IPS-18a (cell line): Measurements from ENCODE around the gene ZNF892.
"Not testable (repeated sequence)": the region's sequence is repeated elsewhere in the genome, so short reads cannot be mapped to it uniquely, and the experiment has no call there.

Experiments
- H3K27ac ChIP-seq: one replicate; pipeline ENCODE4 v1.5.1; 2013; ENCODE audit warnings: low read length
- H3K27me3 ChIP-seq: one replicate; pipeline ENCODE4 v1.6.1; 2013; ENCODE audit warnings: mild to moderate bottlenecking, low read length; ENCODE audit not compliant: control insufficient read depth, insufficient read depth
- H3K36me3 ChIP-seq: one replicate; pipeline ENCODE4 v1.6.1; 2013; ENCODE audit warnings: low read depth, low read length; ENCODE audit not compliant: control insufficient read depth
- H3K4me1 ChIP-seq: one replicate; pipeline ENCODE4 v1.6.1; 2013; ENCODE audit warnings: low read depth, low read length; ENCODE audit not compliant: control insufficient read depth
- H3K4me3 ChIP-seq: one replicate; pipeline ENCODE4 v1.5.1; 2013; ENCODE audit warnings: low read length
- H3K9ac ChIP-seq: one replicate; pipeline ENCODE4 v1.6.1; 2013; ENCODE audit warnings: mild to moderate bottlenecking, low read length, moderate library complexity
- H3K9me3 ChIP-seq: one replicate; pipeline ENCODE4 v1.6.1; 2013; ENCODE audit warnings: low read depth, low read length; ENCODE audit not compliant: control insufficient read depth

The ZNF892 gene

GRCh38 chr2:95232232-95232631 is 24.9 kb downstream of the ZNF892 start:
- Histone ChIP-seq H3K4me3 (no peak overlapping the region), H3K36me3 (no peaks in the 10 kb centered on the region), H3K4me1 (no peaks in the 10 kb centered on the region), H3K9ac (no peak overlapping the region), H3K27me3 (no peaks in the 10 kb centered on the region), H3K9me3 (no peaks in the 10 kb centered on the region), H3K27ac (no peak overlapping the region)

DNA sequence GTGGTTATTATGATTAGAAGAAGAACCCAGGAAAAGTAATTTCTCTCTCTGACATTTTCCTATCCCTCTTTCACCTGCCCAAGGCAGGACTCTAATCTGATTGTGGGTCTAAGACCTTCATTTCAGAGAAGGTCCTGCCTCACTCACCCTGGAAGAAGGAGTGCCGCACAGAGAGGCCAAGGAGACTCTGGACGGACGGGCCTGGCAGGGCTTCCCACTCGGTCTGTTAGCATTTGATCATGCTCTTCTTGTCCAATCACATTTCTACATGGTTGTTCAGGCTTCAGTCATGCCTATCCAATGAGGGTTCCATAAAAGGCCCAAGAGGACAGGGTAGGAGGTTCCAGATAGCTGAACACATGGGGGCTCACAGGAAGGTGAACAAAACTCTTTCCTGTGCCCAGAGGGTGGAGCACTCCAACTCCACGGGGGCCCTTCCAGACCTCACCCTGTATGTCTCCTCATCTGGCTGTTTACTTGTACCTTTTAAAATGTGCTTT is 27.0 kb downstream of the ZNF892 start:
- Histone ChIP-seq H3K9ac (no peak overlapping the region), H3K9me3 (no peaks in the 10 kb centered on the region), H3K27ac (no peak overlapping the region), H3K27me3 (no peaks in the 10 kb centered on the region), H3K4me1 (no peaks in the 10 kb centered on the region), H3K4me3 (no peak overlapping the region), H3K36me3 (no peaks in the 10 kb centered on the region)

- no peak overlapping the region for H3K27ac ChIP-seq
- H3K4me3 ChIP-seq: no peak overlapping the region
- no peak overlapping the region for H3K9ac ChIP-seq
- no peaks in the 10 kb centered on the region for H3K4me1 ChIP-seq
- no peaks in the 10 kb centered on the region for H3K27me3 ChIP-seq
- H3K9me3 ChIP-seq: no peaks in the 10 kb centered on the region
- no peaks in the 10 kb centered on the region for H3K36me3 ChIP-seq
Measured at GRCh38 chr2:95234816-95235215, 27.5 kb downstream of the ZNF892 start.

DNA sequence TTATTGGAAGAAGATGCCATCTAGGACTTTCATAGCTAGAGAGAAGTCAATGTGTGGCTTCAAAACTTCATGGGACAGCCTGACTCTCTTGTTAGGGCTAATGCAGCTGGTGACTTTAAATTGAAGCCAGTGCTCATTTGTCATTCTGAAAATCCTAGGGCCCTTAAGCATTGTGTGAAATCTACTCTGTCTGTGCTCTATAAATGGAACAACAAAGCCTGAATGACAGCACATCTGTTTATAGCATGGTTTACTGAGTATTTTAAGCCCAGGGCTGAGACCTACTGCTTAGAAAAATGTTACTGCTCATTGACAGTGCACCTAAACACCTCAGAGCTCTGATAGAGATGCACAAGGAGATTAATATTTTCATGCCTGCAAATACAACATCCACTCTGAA is 30.8 kb downstream of the ZNF892 start:
- no peaks in the 10 kb centered on the region for H3K27me3 ChIP-seq
- no peak overlapping the region for H3K9ac ChIP-seq
- H3K36me3 ChIP-seq: no peaks in the 10 kb centered on the region
- no peak overlapping the region for H3K27ac ChIP-seq
- H3K4me3 ChIP-seq: no peak overlapping the region
- peaks cover 8% of the 10 kb centered on the region for H3K9me3 ChIP-seq
- H3K4me1 ChIP-seq: no peaks in the 10 kb centered on the region

DNA sequence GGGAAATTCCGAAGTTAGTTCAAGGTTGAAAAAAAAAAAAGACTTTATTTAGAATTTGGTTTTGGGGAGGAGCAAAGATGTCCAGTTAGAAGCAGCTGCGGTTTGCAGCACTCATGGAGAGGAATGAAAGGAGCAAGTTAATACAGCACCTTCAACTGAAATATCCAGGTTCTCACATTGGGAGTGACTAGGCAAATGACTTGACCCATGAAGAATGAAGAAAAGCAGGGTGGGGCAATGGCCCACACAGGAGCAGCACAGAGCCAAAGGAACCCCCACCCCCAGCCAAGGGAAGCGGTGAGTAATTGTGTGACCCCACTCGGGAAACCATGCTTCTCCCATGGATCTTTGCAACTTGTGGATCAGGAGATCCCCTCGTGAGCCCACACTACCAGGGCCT is 32.8 kb downstream of the ZNF892 start:
- no peak overlapping the region for H3K4me3 ChIP-seq
- no peaks in the 10 kb centered on the region for H3K4me1 ChIP-seq
- peaks cover 8% of the 10 kb centered on the region for H3K9me3 ChIP-seq
- no peak overlapping the region for H3K27ac ChIP-seq
- H3K9ac ChIP-seq: no peak overlapping the region
- no peaks in the 10 kb centered on the region for H3K36me3 ChIP-seq
- no peaks in the 10 kb centered on the region for H3K27me3 ChIP-seq

GRCh38 chr2:95240556-95240955 is 33.2 kb downstream of the ZNF892 start:
- Histone ChIP-seq H3K27me3 (no peaks in the 10 kb centered on the region), H3K36me3 (no peaks in the 10 kb centered on the region), H3K4me1 (no peaks in the 10 kb centered on the region), H3K4me3 (no peak overlapping the region), H3K27ac (no peak overlapping the region), H3K9ac (no peak overlapping the region), H3K9me3 (peaks cover 8% of the 10 kb centered on the region)

GRCh38 chr2:95242084-95242483 is 34.8 kb downstream of the ZNF892 start:
- not testable (repeated sequence) for H3K9ac ChIP-seq, H3K27me3 ChIP-seq, H3K4me3 ChIP-seq, H3K9me3 ChIP-seq, H3K27ac ChIP-seq, H3K4me1 ChIP-seq, H3K36me3 ChIP-seq
